ENCODE results near the gene EMILIN3.

EMILIN3 gene

GRCh38 chr20:41365777-41366545 is 657 bp downstream of the EMILIN3 start:
- in situ Hi-C loops (cut with MboI; ENCODE audit: low sequenced_read_pairs): no loop called here

- in situ Hi-C loops (cut with MboI; ENCODE audit: low sequenced_read_pairs): no loop called here
These were observed 1.5 kb downstream of the EMILIN3 start for GRCh38 chr20:41364967-41365765.

- in situ Hi-C loops (cut with MboI; ENCODE audit: low sequenced_read_pairs): no loop called here
These were observed 2.3 kb downstream of the EMILIN3 start for GRCh38 chr20:41364236-41364855.

GRCh38 chr20:41363601-41364000 is 3.0 kb downstream of the EMILIN3 start:
- in situ Hi-C loops (cut with MboI; ENCODE audit: low sequenced_read_pairs): no loop called here

GRCh38 chr20:41362748-41363140 is 3.9 kb downstream of the EMILIN3 start:
- in situ Hi-C loops (cut with MboI; ENCODE audit: low sequenced_read_pairs): no loop called here

- in situ Hi-C loops (cut with MboI; ENCODE audit: low sequenced_read_pairs): no loop called here
These were observed 4.6 kb downstream of the EMILIN3 start for GRCh38 chr20:41361757-41362747.

GRCh38 chr20:41360831-41361756 is 5.5 kb downstream of the EMILIN3 start:
- in situ Hi-C loops (cut with MboI; ENCODE audit: low sequenced_read_pairs): no loop called here

- in situ Hi-C loops (cut with MboI; ENCODE audit: low sequenced_read_pairs): no loop called here
These were observed 7.0 kb downstream of the EMILIN3 start for GRCh38 chr20:41359541-41360011.

- in situ Hi-C loops (cut with MboI; ENCODE audit: low sequenced_read_pairs): no loop called here
These were observed 7.9 kb downstream of the EMILIN3 start for GRCh38 chr20:41358717-41359116.

GRCh38 chr20:41358230-41358629 is 8.4 kb downstream of the EMILIN3 start:
- in situ Hi-C loops (cut with MboI; ENCODE audit: low sequenced_read_pairs): no loop called here

- in situ Hi-C loops (cut with MboI; ENCODE audit: low sequenced_read_pairs): no loop called here
These were observed 9.0 kb downstream of the EMILIN3 start for GRCh38 chr20:41357424-41358163.

- in situ Hi-C loops (cut with MboI; ENCODE audit: low sequenced_read_pairs): no loop called here
These were observed 9.7 kb downstream of the EMILIN3 start for GRCh38 chr20:41356951-41357350.

- in situ Hi-C loops (cut with MboI; ENCODE audit: low sequenced_read_pairs): no loop called here
These were observed 10.9 kb downstream of the EMILIN3 start for GRCh38 chr20:41355598-41356203.

- in situ Hi-C loops (cut with MboI; ENCODE audit: low sequenced_read_pairs): no loop called here
These were observed 11.4 kb downstream of the EMILIN3 start for GRCh38 chr20:41355192-41355591.

- in situ Hi-C loops (cut with MboI; ENCODE audit: low sequenced_read_pairs): no loop called here
These were observed 13.1 kb downstream of the EMILIN3 start for GRCh38 chr20:41353530-41353929.

GRCh38 chr20:41352666-41353065 is 14.0 kb downstream of the EMILIN3 start:
- in situ Hi-C loops (cut with MboI; ENCODE audit: low sequenced_read_pairs): no loop called here

- in situ Hi-C loops (cut with MboI; ENCODE audit: low sequenced_read_pairs): no loop called here
These were observed 14.5 kb downstream of the EMILIN3 start for GRCh38 chr20:41352106-41352505.

GRCh38 chr20:41350408-41350962 is 16.1 kb downstream of the EMILIN3 start:
- in situ Hi-C loops (cut with MboI; ENCODE audit: low sequenced_read_pairs): no loop called here

Measured in HL-60/S4 treated with phorbol 12-myristate 13-acetate at 8.2 ng/mL for 4 days and 3 days (cell line).